ENCODE data around the gene PRSS23.

- TF ChIP-seq, protein P1, sequence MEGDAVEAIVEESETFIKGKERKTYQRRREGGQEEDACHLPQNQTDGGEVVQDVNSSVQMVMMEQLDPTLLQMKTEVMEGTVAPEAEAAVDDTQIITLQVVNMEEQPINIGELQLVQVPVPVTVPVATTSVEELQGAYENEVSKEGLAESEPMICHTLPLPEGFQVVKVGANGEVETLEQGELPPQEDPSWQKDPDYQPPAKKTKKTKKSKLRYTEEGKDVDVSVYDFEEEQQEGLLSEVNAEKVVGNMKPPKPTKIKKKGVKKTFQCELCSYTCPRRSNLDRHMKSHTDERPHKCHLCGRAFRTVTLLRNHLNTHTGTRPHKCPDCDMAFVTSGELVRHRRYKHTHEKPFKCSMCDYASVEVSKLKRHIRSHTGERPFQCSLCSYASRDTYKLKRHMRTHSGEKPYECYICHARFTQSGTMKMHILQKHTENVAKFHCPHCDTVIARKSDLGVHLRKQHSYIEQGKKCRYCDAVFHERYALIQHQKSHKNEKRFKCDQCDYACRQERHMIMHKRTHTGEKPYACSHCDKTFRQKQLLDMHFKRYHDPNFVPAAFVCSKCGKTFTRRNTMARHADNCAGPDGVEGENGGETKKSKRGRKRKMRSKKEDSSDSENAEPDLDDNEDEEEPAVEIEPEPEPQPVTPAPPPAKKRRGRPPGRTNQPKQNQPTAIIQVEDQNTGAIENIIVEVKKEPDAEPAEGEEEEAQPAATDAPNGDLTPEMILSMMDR (IDR thresholded peaks at IDR 0.05), result no peak
- TF ChIP-seq POLR2A (IDR thresholded peaks at IDR 0.05) (no peak), POLR2AphosphoS5 (IDR thresholded peaks at IDR 0.05) (no peak)
Observed at GRCh38 chr11:86848132-86848531, 47.8 kb downstream of the PRSS23 start.
